Measurements from ENCODE around the gene SEMA3A.

The SEMA3A gene

DNA sequence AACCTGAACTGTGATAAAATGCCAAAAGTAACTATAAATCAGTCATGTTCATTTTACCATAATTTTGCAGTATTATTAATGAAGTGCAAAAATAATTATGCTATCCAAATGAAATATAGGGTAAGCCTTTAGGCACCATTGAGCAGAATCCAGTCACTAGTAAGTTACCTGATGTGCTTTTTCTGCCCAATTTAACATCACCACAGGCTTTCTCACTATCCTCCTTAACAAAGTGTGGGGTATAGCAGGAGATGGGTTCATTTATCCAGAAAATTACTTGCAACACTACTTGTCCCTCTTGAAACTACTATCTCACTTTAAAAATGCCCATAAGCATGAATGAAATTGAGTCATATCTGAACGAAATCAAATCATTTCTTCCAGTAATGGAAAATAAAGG is 211.0 kb downstream of the SEMA3A start:
- H3K4me3 ChIP-seq (replicated peaks; ENCODE audit: low read depth, low read length) = no peak overlapping the region
- DNase-seq (ENCODE audit: extremely low read depth, low read depth) = no peak
- TF ChIP-seq, protein P1, sequence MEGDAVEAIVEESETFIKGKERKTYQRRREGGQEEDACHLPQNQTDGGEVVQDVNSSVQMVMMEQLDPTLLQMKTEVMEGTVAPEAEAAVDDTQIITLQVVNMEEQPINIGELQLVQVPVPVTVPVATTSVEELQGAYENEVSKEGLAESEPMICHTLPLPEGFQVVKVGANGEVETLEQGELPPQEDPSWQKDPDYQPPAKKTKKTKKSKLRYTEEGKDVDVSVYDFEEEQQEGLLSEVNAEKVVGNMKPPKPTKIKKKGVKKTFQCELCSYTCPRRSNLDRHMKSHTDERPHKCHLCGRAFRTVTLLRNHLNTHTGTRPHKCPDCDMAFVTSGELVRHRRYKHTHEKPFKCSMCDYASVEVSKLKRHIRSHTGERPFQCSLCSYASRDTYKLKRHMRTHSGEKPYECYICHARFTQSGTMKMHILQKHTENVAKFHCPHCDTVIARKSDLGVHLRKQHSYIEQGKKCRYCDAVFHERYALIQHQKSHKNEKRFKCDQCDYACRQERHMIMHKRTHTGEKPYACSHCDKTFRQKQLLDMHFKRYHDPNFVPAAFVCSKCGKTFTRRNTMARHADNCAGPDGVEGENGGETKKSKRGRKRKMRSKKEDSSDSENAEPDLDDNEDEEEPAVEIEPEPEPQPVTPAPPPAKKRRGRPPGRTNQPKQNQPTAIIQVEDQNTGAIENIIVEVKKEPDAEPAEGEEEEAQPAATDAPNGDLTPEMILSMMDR (IDR thresholded peaks at IDR 0.05; ENCODE audit: low read depth, low read length, missing control alignments) = no peak

DNA sequence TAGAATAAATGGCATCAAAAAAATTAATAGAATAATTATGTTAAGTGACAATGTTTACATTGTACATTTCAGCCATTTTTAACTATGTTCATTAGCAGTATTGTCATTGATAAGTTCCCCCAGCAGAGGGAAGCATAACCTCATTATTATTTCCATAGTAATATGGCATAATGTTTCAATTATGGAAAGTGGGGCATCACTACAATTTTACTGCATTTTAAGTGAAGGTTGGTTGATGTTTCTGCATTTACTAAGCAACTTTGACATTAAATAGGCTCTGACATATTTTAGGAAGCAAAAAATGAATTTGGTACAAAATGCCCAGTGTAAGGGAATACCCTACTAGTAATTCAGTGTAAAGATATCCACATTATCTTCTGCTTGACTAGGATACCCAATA is 218.3 kb downstream of the SEMA3A start:
- TF ChIP-seq, protein P1 (IDR thresholded peaks at IDR 0.05; ENCODE audit: low read depth, low read length, missing control alignments) = peak; percentile 21
- no peak overlapping the region for H3K4me3 ChIP-seq (replicated peaks; ENCODE audit: low read depth, low read length)
- peak; percentile 21 for DNase-seq (ENCODE audit: extremely low read depth, low read depth)

DNA sequence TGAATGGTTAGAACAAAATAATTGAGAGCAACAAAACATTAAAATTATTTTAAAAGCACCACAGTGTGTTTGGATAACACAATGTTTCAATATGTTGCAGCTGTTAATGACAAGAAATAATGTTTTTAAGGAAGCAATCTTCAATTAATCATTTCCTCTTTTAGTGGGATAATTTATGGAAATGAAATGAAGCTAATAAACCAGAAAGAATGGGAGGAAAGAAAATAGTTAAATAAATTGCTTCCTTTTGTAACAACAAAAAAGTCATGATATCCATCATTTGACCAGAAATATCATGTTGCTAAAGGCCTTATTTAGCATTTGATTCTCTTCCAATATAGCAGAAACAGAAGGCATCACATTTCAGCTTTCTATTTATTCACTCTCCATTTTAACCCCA is 224.5 kb downstream of the SEMA3A start:
- DNase-seq (ENCODE audit: extremely low read depth, low read depth) = no peak
- TF ChIP-seq, protein P1 (IDR thresholded peaks at IDR 0.05; ENCODE audit: low read depth, low read length, missing control alignments) = no peak
- no peak overlapping the region for H3K4me3 ChIP-seq (replicated peaks; ENCODE audit: low read depth, low read length)

DNA sequence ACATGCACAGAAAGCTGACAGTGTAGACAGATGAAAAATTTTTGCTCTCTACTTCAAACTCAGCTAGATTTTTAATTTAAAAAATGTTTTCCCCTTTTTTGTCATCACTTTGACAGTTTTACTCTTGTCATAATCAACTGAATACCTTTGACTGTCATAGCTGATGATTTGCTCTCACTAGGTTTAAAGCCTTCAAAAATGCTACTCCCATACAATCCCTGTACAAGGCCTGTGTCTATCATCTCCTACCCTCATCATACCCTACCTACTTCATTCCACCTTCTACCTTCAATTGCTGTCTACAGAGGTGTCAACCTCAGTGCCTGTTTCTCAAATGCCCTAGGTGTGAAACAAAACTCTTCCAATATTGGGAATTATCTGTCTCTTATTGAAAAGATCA is 230.3 kb downstream of the SEMA3A start:
- TF ChIP-seq, protein P1 (IDR thresholded peaks at IDR 0.05; ENCODE audit: low read depth, low read length, missing control alignments) = no peak
- no peak overlapping the region for H3K4me3 ChIP-seq (replicated peaks; ENCODE audit: low read depth, low read length)
- no peak for DNase-seq (ENCODE audit: extremely low read depth, low read depth)

DNA sequence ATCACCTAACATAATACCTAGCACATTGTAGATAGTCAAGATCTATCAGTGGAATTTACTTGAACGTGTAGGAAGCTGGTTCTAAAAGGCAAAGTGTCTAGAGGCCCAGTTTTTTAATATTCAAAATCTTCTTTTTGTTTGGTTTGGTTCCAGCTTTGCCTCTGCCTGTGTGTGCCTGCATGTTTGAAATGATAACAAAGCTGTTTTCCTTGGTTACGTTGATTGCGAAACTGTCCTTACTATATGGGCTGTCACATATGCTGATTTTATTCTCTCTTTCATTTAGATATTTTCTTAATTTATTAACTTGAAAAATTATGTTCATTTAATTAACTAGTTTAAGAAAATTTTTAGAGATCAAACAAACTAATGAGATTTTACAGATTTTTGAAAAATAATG is 237.3 kb downstream of the SEMA3A start:
- TF ChIP-seq, protein P1 (IDR thresholded peaks at IDR 0.05; ENCODE audit: low read depth, low read length, missing control alignments) = no peak
- no peak for DNase-seq (ENCODE audit: extremely low read depth, low read depth)
- no peak overlapping the region for H3K4me3 ChIP-seq (replicated peaks; ENCODE audit: low read depth, low read length)

DNA sequence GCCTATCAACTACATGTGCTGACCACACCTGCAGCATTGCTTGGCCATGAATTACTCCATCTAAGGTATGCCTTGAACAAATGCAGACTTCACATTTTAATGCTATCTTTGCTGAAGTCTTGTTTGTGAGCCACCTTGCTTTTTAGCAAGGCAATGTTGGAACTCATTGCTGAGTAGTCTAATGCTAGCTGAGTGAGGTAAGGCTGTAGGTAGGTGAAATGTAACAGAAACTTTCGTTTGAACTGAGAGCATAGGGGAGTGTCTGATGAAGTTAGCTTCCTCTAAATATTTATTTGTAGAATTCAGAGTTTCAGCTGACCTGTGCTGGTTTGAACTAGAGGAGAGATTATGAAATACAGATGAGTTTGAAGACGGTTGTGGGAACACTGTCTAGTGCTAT is 238.5 kb downstream of the SEMA3A start:
- no peak for DNase-seq (ENCODE audit: extremely low read depth, low read depth)
- TF ChIP-seq, protein P1 (IDR thresholded peaks at IDR 0.05; ENCODE audit: low read depth, low read length, missing control alignments) = no peak
- H3K4me3 ChIP-seq (replicated peaks; ENCODE audit: low read depth, low read length) = no peak overlapping the region

DNA sequence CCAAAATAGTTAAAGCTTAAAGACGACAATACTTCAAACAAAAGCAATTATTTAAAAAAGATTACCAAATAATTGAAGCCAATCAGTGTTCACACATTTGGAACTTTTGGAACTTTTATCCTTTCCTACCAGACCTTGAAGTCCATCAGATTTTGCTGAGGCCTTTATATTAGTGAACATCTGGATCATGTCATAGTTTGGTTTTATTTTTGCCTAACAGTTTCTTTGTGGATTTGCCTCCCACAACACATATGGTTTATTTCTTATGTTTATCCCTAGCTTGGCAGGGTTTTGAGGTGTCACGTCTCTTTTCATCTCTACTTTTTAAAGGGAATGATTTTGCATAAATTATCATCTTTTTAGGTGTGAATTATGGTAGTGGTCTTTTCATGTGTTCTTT is 242.4 kb downstream of the SEMA3A start:
- TF ChIP-seq, protein P1 (IDR thresholded peaks at IDR 0.05; ENCODE audit: low read depth, low read length, missing control alignments) = no peak
- no peak for DNase-seq (ENCODE audit: extremely low read depth, low read depth)
- no peak overlapping the region for H3K4me3 ChIP-seq (replicated peaks; ENCODE audit: low read depth, low read length)
